ENCODE data around the gene DIAPH2.

DIAPH2 gene

GRCh38 chrX:97619499-97619898 is 934.9 kb downstream of the DIAPH2 start:
- DNase-seq: no peak

- no peak for DNase-seq
Observed at GRCh38 chrX:97622111-97622510, 937.5 kb downstream of the DIAPH2 start.

GRCh38 chrX:97628326-97628725 is 943.7 kb downstream of the DIAPH2 start:
- no peak for DNase-seq

- no peak for DNase-seq
Observed at GRCh38 chrX:97628807-97629596, 944.4 kb downstream of the DIAPH2 start.

- DNase-seq: no peak
Observed at GRCh38 chrX:97629597-97629985, 944.9 kb downstream of the DIAPH2 start.

GRCh38 chrX:97633798-97634197 is 949.2 kb downstream of the DIAPH2 start:
- no peak for DNase-seq

- DNase-seq: no peak
Observed at GRCh38 chrX:97636473-97637140, 952.0 kb downstream of the DIAPH2 start.

GRCh38 chrX:97637289-97637688 is 952.6 kb downstream of the DIAPH2 start:
- no peak for DNase-seq

- no peak for DNase-seq
Observed at GRCh38 chrX:97638621-97639020, 954.0 kb downstream of the DIAPH2 start.

GRCh38 chrX:97639526-97639925 is 954.9 kb downstream of the DIAPH2 start:
- DNase-seq: peak; percentile 13

All from NCI-H2107 (cell line).